ENCODE results near the gene LRBA. TPM values are rescaled to one million over a fixed set of nuclear protein-coding genes. Genes with fewer than 3 reads are reported as not detected.

LRBA gene
- polyA plus RNA-seq, 1 of the 3 experiments (the other 2 are of a cell fraction) = 11.4 TPM

DNA sequence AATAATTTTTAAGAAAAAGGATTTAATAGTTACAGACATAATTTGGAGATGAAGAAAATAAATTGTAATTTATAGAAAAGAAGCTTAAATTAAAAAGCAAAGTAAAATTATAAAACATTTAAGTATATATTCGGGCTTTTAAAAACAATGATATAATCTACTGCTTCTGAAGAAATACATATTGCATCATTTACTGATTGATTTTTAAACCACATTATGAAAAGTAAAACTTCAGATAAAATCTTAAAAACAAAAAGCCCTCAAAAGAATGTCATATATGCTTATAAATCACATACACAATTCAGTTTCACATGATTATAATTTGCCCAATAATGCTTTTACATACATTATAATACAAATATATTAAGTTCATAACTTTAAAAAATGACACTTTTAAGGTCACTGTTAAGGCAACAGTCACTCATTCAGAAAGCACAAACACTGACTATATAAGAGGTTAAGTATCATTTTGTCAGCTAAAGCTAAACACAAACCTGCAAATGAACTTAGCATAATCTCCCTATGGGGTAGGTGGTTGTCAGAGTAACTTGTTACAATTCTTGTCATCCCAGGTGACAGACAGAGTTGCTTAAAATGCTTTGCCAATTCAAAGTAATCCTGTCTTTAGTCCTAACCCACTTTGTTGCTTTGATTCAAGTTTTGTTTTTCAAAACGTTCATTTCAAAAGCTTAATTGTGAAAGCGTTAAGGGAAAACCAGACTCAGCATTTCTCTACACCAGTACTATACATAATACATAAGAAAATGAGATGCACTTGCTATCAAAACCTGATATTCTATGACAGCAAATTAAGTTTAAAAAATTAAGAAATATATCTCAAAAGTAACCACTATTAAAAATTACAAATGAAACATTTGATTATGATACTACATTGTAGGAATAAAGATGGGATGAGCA is 523.7 kb downstream of the LRBA start:
- TF ChIP-seq POLR2AphosphoS5 (IDR thresholded peaks at IDR 0.05; ENCODE audit: low read depth, low read length) (no peak), MXI1 (IDR thresholded peaks at IDR 0.05; ENCODE audit: low read depth, low read length) (no peak), TCF12 (IDR thresholded peaks at IDR 0.05) (no peak), FOSL2 (IDR thresholded peaks at IDR 0.05; ENCODE audit: borderline replicate concordance, low read depth) (no peak), CHD2 (IDR thresholded peaks at IDR 0.05; ENCODE audit: low read length, partially characterized antibody) (no peak), ELF1 (IDR thresholded peaks at IDR 0.05) (no peak), RAD21 (IDR thresholded peaks at IDR 0.05; ENCODE audit: low read length) (no peak)
- TF ChIP-seq, protein P1, sequence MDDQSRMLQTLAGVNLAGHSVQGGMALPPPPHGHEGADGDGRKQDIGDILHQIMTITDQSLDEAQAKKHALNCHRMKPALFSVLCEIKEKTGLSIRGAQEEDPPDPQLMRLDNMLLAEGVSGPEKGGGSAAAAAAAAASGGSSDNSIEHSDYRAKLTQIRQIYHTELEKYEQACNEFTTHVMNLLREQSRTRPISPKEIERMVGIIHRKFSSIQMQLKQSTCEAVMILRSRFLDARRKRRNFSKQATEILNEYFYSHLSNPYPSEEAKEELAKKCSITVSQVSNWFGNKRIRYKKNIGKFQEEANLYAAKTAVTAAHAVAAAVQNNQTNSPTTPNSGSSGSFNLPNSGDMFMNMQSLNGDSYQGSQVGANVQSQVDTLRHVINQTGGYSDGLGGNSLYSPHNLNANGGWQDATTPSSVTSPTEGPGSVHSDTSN (IDR thresholded peaks at IDR 0.05) = no peak
- Histone ChIP-seq H3K79me2 (ENCODE audit: insufficient read depth) (no peaks in the 10 kb centered on the region), H3K27ac (ENCODE audit: low read depth in 2 of 2, low read length in 1 of 2) (no peak overlapping the region), H2AFZ (ENCODE audit: low read depth) (no peak overlapping the region), H3K9me3 (no peaks in the 10 kb centered on the region), H3K4me3 (ENCODE audit: low read depth in 2 of 2, low read length in 1 of 2) (no peak overlapping the region), H4K20me1 (ENCODE audit: insufficient read depth) (no peaks in the 10 kb centered on the region), H3K36me3 (replicated peaks in 1 of 2; ENCODE audit: control insufficient read depth in 1 of 2, insufficient read depth in 2 of 2, low read length in 1 of 2) (peaks cover 0 to 5% of the 10 kb centered on the region in 2 experiments), H3K4me1 (ENCODE audit: control insufficient read depth in 1 of 2, insufficient read depth in 2 of 2, low read depth in 1 of 2, low read length in 1 of 2) (no peaks in the 10 kb centered on the region; a peak in 1 of 4 replicates), H3F3A (replicated peaks; ENCODE audit: insufficient read depth) (no peaks in the 10 kb centered on the region), H3K4me2 (no peak overlapping the region), H3K9me2 (no peaks in the 10 kb centered on the region), H3K27me3 (ENCODE audit: insufficient read depth) (no peaks in the 10 kb centered on the region), H3K9ac (no peak overlapping the region)
- CTCF ChIA-PET = interaction anchor here (1.3 kb wide), 1 partner anchor 32 kb away, joined by 4 read pairs; no protein-coding TSS in a partner anchor
- 65% methylated on average over 3 of the region's 3 CpGs for WGBS (ENCODE audit: low lambda C conversion rate)
- no peak for DNase-seq
- POLR2A ChIA-PET = no interaction called here

DNA sequence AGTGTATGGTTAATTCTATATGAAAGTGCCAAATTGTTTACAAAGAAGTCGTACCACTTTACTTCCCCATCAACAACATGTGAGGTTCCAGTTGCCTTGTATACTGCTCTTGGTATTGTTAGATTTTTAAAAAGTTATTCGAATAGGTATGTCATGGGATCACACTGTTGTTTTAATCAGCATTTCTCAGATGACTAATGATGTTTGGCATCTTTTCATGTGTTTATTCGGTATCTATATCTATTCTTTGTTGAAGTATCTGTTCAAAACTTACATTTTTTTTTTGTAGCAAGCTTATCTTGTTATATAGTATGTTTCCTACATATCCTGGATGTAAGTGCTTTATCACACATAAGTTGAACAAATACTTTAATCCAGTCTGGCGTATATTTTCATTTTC is 532.5 kb downstream of the LRBA start:
- H3K27me3 ChIP-seq (ENCODE audit: insufficient read depth) = no peaks in the 10 kb centered on the region
- no peak for DNase-seq
- H3K9ac ChIP-seq = no peak overlapping the region
- H3K9me3 ChIP-seq = no peaks in the 10 kb centered on the region
- 93% methylated on average over 4 of the region's 4 CpGs for WGBS (ENCODE audit: low lambda C conversion rate)
- no peak overlapping the region for H3K4me2 ChIP-seq
- no peaks in the 10 kb centered on the region for H3K79me2 ChIP-seq (ENCODE audit: insufficient read depth)
- H3K36me3 ChIP-seq (replicated peaks in 1 of 2; ENCODE audit: control insufficient read depth in 1 of 2, insufficient read depth in 2 of 2, low read length in 1 of 2) = peaks cover 0 to 2% of the 10 kb centered on the region in 2 experiments
- no peak overlapping the region for H3K27ac ChIP-seq (ENCODE audit: low read depth in 2 of 2, low read length in 1 of 2)
- TF ChIP-seq, protein P2, sequence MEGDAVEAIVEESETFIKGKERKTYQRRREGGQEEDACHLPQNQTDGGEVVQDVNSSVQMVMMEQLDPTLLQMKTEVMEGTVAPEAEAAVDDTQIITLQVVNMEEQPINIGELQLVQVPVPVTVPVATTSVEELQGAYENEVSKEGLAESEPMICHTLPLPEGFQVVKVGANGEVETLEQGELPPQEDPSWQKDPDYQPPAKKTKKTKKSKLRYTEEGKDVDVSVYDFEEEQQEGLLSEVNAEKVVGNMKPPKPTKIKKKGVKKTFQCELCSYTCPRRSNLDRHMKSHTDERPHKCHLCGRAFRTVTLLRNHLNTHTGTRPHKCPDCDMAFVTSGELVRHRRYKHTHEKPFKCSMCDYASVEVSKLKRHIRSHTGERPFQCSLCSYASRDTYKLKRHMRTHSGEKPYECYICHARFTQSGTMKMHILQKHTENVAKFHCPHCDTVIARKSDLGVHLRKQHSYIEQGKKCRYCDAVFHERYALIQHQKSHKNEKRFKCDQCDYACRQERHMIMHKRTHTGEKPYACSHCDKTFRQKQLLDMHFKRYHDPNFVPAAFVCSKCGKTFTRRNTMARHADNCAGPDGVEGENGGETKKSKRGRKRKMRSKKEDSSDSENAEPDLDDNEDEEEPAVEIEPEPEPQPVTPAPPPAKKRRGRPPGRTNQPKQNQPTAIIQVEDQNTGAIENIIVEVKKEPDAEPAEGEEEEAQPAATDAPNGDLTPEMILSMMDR (IDR thresholded peaks at IDR 0.05) = no peak
- TF ChIP-seq RAD21 (IDR thresholded peaks at IDR 0.05; ENCODE audit: low read length) (no peak), ELF1 (IDR thresholded peaks at IDR 0.05) (no peak), GATA2 (CRISPR knock-in tag; IDR thresholded peaks at IDR 0.05) (no peak), RCOR1 (IDR thresholded peaks at IDR 0.05; ENCODE audit: low read length) (no peak), RFX5 (IDR thresholded peaks at IDR 0.05; ENCODE audit: low read length) (no peak), NFIC (IDR thresholded peaks at IDR 0.05; ENCODE audit: borderline replicate concordance) (no peak), FOXM1 (IDR thresholded peaks at IDR 0.05; ENCODE audit: low read depth) (no peak), POLR2AphosphoS5 (IDR thresholded peaks at IDR 0.05; ENCODE audit: low read depth, low read length) (no peak)
- TF ChIP-seq, protein P1 (IDR thresholded peaks at IDR 0.05) = no peak
- POLR2A ChIA-PET = no interaction called here
- CTCF ChIA-PET = no interaction called here
- H2AFZ ChIP-seq (ENCODE audit: low read depth) = no peak overlapping the region
- H3F3A ChIP-seq (replicated peaks; ENCODE audit: insufficient read depth) = no peaks in the 10 kb centered on the region
- no peaks in the 10 kb centered on the region for H4K20me1 ChIP-seq (ENCODE audit: insufficient read depth)
- H3K4me3 ChIP-seq (ENCODE audit: low read depth in 2 of 2, low read length in 1 of 2) = no peak overlapping the region
- H3K4me1 ChIP-seq (ENCODE audit: control insufficient read depth in 1 of 2, insufficient read depth in 2 of 2, low read depth in 1 of 2, low read length in 1 of 2) = no peaks in the 10 kb centered on the region
- no peaks in the 10 kb centered on the region for H3K9me2 ChIP-seq

All from SK-N-SH (cell line).